Karpas-422 (cell line): Measurements from ENCODE around the gene POU3F3. TPM values are rescaled to one million over a fixed set of nuclear protein-coding genes. Genes with fewer than 3 reads are reported as not detected.

Experiments
- DNase-seq: peaks from one replicate; pipeline ENCODE4 v3.0.0-alpha.2; 2015
- H2AFZ ChIP-seq: fragments of 200-600 bp; sonication (generic); 2 replicates; pipeline ENCODE4 v1.6.1; 2014; ENCODE audit warnings: antibody characterized with exemption, low read length, mixed read lengths
- H3K27ac ChIP-seq: fragments of 200-600 bp; sonication (generic); 2 replicates; pipeline ENCODE4 v1.5.1; 2014; ENCODE audit warnings: mild to moderate bottlenecking, low read length, moderate library complexity
- H3K27me3 ChIP-seq: fragments of 200-600 bp; sonication (generic); 2 replicates; pipeline ENCODE4 v1.6.1; 2014; ENCODE audit warnings: low read length, mixed read lengths
- H3K36me3 ChIP-seq: fragments of 200-600 bp; sonication (generic); 2 replicates; pipeline ENCODE4 v1.6.1; 2014; ENCODE audit warnings: low read length, mixed read lengths; ENCODE audit not compliant: insufficient read depth
- H3K4me1 ChIP-seq: fragments of 200-600 bp; sonication (generic); 2 replicates; pipeline ENCODE4 v1.6.1; 2014; ENCODE audit warnings: mild to moderate bottlenecking, low read length, mixed read lengths
- H3K4me2 ChIP-seq: fragments of 200-600 bp; sonication (generic); 2 replicates; pipeline ENCODE4 v1.6.1; 2014; ENCODE audit warnings: low read length, low read depth, mild to moderate bottlenecking; ENCODE audit not compliant: poor library complexity, severe bottlenecking
- H3K4me3 ChIP-seq: fragments of 200-600 bp; sonication (generic); 2 replicates; pipeline ENCODE4 v1.5.1; 2014; ENCODE audit warnings: mild to moderate bottlenecking, antibody characterized with exemption, low read length, mixed read lengths
- H3K79me2 ChIP-seq: fragments of 200-600 bp; sonication (generic); 2 replicates; pipeline ENCODE4 v1.6.1; 2014; ENCODE audit warnings: mild to moderate bottlenecking, low read length, mixed read lengths
- H3K9ac ChIP-seq: fragments of 200-600 bp; sonication (generic); 2 replicates; pipeline ENCODE4 v1.6.0; 2014; ENCODE audit warnings: low read length
- H3K9me2 ChIP-seq: fragments of 200-600 bp; sonication (generic), shearing (Covaris generic); replicated peaks from 2 replicates; pipeline ENCODE4 v1.6.0; 2014; ENCODE audit warnings: mild to moderate bottlenecking, low read length, moderate library complexity; ENCODE audit not compliant: insufficient read depth
- H3K9me3 ChIP-seq: fragments of 300-700, 200-600 bp; sonication (generic); 2 replicates; pipeline ENCODE4 v1.6.1; 2014; ENCODE audit warnings: low read length, mixed read lengths
- H4K20me1 ChIP-seq: fragments of 200-600 bp; sonication (generic); 2 replicates; pipeline ENCODE4 v1.6.1; 2014; ENCODE audit warnings: mild to moderate bottlenecking, antibody characterized with exemption, low read length, low read depth; ENCODE audit not compliant: insufficient read depth
- total RNA-seq: library from RNA; depleted of rRNA; stranded (reverse); fragments of >200 nt; shearing (Covaris generic); gene quantifications from 2 replicates; pipeline ENCODE4 v1.2.3, GENCODE V29; 2014; ENCODE audit warnings: low replicate concordance

POU3F3 gene
- total RNA-seq, 1 experiment from 2014 or later: not detected

DNA sequence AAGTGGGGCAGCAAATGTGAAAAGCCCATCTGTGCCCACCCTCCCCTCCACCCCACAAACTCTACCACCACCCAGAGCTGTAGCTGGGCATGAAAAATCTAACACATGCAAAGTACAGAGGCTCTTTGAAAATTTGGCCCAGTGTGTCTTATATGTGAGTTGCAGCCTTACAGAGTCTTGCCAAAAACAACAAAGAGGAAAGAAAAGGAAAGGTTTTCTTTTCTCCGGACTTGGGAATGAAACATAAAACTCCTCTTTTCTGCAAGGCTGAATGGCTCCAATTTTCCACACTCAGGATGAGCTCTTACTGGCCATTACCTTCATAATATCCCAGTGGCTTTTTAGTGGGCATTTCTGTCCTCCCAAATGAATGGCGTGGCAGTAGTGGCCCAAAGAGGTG lies 27.9 kb upstream of the POU3F3 start:
- Histone ChIP-seq H3K27ac (no peak overlapping the region), H3K36me3 (no peaks in the 10 kb centered on the region), H3K9ac (no peak overlapping the region), H3K9me2 (no peaks in the 10 kb centered on the region), H3K27me3 (no peaks in the 10 kb centered on the region), H2AFZ (no peak overlapping the region), H4K20me1 (no peaks in the 10 kb centered on the region), H3K4me1 (no peaks in the 10 kb centered on the region), H3K4me2 (no peak overlapping the region), H3K79me2 (no peaks in the 10 kb centered on the region), H3K4me3 (no peak overlapping the region), H3K9me3 (no peaks in the 10 kb centered on the region)
- no peak for DNase-seq

DNA sequence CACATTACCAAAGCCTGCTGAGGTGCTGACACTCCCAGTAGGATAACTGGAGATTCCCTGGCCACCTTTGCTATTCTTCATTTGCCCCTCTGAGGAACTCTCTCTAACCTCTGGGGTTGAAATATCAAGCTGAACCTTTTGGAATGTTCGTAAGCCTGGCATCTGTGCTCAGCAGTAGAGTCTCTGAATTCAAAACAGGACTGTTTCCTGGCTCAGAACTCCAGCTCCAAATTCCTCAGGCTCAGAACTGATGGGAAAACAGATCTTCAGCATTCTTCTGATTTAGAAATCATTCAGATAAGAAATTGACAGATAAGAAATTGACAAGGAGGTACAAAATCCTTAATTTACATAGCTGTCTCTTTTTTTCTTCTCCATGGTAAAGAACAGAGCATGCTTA lies 22.2 kb upstream of the POU3F3 start:
- Histone ChIP-seq H3K27me3 (no peaks in the 10 kb centered on the region), H3K36me3 (no peaks in the 10 kb centered on the region), H4K20me1 (no peaks in the 10 kb centered on the region), H3K4me3 (no peak overlapping the region), H3K9me2 (no peaks in the 10 kb centered on the region), H3K4me1 (no peaks in the 10 kb centered on the region), H3K27ac (no peak overlapping the region), H3K9ac (no peak overlapping the region), H2AFZ (no peak overlapping the region), H3K79me2 (no peaks in the 10 kb centered on the region), H3K4me2 (no peak overlapping the region), H3K9me3 (no peaks in the 10 kb centered on the region)
- no peak for DNase-seq

DNA sequence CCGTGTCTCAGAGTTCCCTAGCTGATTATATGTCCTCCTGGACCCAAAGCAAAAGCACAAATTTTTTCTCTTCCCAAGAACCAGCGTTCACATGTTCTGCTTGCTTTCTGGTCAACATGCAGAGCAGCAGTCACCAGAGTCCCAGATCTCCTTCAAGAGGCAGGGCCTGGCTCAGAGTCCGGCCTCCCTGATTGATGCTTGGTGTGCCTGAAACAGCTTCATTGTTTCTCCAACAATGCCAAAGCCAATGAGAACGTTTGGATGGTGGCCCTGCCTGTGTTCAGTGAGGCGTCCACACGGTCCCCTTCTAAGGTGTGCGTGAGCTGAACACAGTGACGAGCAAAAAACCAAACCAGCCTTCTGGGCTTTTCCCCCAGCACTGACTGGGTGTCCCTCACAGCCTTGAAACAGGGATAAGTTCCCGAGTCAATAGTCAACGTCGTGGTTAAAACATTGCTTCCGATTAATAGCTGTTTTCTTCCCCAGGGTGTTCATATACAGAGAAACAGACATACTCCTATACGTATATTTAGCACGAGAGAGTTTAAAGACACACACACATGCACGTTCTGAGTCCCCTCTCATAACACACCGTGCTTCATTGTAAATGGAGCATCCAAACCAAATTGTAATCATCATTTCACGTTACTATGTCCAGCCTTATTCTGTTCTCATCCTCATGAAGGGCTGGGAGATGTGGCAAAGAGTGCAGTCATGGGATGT lies 19.3 kb upstream of the POU3F3 start:
- DNase-seq: no peak
- Histone ChIP-seq H2AFZ (no peak overlapping the region), H3K9ac (no peak overlapping the region), H3K36me3 (no peaks in the 10 kb centered on the region), H3K9me3 (no peaks in the 10 kb centered on the region), H3K4me1 (no peaks in the 10 kb centered on the region), H3K27ac (no peak overlapping the region), H3K4me3 (no peak overlapping the region), H3K27me3 (no peaks in the 10 kb centered on the region), H3K4me2 (no peak overlapping the region), H3K9me2 (no peaks in the 10 kb centered on the region), H3K79me2 (no peaks in the 10 kb centered on the region), H4K20me1 (no peaks in the 10 kb centered on the region)

DNA sequence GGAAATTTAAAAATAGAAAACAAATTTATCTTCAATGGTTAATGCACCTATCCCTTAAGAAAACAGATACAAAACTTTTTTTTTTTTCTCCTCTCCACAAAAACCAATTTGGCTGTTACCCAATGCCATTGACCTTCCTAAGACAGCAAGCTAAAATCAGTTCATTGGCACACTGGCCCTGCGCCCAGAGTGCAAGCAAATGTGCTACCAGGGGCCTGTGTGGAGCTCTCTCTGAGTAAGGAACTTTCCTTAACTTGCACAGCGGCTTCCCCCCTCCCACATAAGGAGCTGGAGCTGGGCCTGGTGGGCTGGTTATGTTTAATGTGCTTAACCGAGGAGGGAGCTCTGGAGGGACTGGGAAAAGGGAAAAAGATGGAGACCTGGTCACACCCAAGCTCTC lies 17.6 kb upstream of the POU3F3 start:
- Histone ChIP-seq H3K4me2 (no peak overlapping the region), H4K20me1 (no peaks in the 10 kb centered on the region), H3K9ac (no peak overlapping the region), H3K9me2 (no peaks in the 10 kb centered on the region), H3K27me3 (no peaks in the 10 kb centered on the region), H3K79me2 (no peaks in the 10 kb centered on the region), H2AFZ (no peak overlapping the region), H3K36me3 (no peaks in the 10 kb centered on the region), H3K27ac (no peak overlapping the region), H3K9me3 (no peaks in the 10 kb centered on the region), H3K4me1 (no peaks in the 10 kb centered on the region), H3K4me3 (no peak overlapping the region)
- no peak for DNase-seq

DNA sequence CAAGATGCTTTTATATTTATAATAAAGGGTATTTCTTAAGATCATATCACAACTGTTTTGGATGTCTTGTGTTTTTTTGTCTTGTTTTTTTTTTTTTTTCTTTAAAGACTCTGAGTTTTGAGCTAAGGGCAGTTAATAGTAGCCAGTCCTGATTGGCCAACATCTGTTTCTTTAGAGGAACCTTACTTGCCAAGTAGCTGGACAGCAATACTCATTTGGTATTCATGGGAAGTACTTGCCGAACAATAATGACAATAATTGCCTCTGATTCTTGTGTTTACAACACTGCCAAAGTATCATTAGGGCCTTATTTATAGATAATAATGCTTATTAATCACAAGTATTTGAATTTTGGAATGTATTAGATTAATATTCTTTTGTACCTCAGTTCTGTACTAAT lies 17.1 kb upstream of the POU3F3 start:
- H2AFZ ChIP-seq: no peak overlapping the region
- no peak overlapping the region for H3K27ac ChIP-seq
- H3K9ac ChIP-seq: no peak overlapping the region
- H3K9me3 ChIP-seq: no peaks in the 10 kb centered on the region
- no peaks in the 10 kb centered on the region for H4K20me1 ChIP-seq
- H3K4me3 ChIP-seq: no peak overlapping the region
- H3K9me2 ChIP-seq: no peaks in the 10 kb centered on the region
- no peaks in the 10 kb centered on the region for H3K36me3 ChIP-seq
- no peaks in the 10 kb centered on the region for H3K79me2 ChIP-seq
- H3K4me1 ChIP-seq: no peaks in the 10 kb centered on the region
- no peak overlapping the region for H3K4me2 ChIP-seq
- no peak for DNase-seq
- H3K27me3 ChIP-seq: no peaks in the 10 kb centered on the region

DNA sequence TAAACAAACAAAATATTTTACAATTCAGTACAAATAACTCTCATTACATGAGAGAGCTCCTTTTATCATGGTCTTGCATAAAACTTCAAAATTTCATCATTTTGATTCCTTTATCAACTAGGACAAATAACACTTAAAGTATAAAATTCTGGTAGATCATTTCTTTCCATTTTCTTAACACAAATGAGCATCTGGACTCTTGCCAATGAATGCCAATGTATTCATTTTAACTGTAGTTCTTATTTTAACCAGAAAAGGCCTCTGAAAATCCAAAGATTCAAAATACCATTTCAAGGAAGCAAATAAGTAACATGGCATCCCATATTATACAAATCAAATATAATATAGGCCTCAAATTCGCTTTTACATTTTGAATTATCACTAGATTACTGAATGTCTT lies 13.8 kb upstream of the POU3F3 start:
- no peaks in the 10 kb centered on the region for H3K4me1 ChIP-seq
- no peaks in the 10 kb centered on the region for H3K27me3 ChIP-seq
- H3K9ac ChIP-seq: no peak overlapping the region
- H3K9me2 ChIP-seq: no peaks in the 10 kb centered on the region
- H3K9me3 ChIP-seq: 0 out of 2 replicates have a peak, but pooled peaks cover 5% of the 10 kb centered on the region
- no peak overlapping the region for H3K27ac ChIP-seq
- H2AFZ ChIP-seq: no peak overlapping the region
- H3K79me2 ChIP-seq: no peaks in the 10 kb centered on the region
- H3K4me3 ChIP-seq: no peak overlapping the region
- no peak overlapping the region for H3K4me2 ChIP-seq
- DNase-seq: no peak
- H3K36me3 ChIP-seq: no peaks in the 10 kb centered on the region
- H4K20me1 ChIP-seq: no peaks in the 10 kb centered on the region

DNA sequence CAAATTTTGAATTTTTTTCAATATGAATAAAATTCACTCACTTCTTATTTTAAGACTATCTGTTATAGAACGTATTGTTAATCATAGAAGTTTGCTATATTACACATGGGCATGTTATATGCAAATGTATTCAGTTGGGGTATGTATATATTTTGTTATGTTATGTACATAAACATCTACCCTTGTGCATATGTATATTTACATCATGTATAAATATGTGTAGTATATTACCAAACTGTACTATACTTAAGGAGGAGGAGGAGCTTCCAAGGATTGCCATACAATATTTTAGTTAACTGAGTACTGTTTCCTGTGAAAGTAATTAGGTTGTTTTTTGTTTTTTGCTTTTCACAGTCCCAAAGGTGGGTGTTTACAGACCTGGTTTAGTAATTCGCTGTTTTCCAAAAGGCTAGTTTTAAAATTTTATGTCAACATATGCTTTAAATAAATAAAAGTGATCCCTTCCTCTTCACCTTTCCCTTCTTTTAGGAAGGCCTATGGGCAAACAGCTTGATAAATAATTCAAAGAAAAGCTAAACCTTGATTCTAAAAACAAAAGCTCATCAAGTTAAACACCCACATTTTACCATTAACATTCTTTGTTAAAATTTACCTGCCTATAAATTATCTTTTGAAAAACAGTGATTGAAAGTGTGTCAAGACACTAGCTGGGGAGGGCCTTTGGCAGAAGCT lies 12.9 kb upstream of the POU3F3 start:
- no peaks in the 10 kb centered on the region for H3K79me2 ChIP-seq
- H3K9ac ChIP-seq: no peak overlapping the region
- H3K4me3 ChIP-seq: no peak overlapping the region
- H3K4me2 ChIP-seq: no peak overlapping the region
- 0 out of 2 replicates have a peak, but pooled peaks cover 5% of the 10 kb centered on the region for H3K9me3 ChIP-seq
- no peak for DNase-seq
- H3K27me3 ChIP-seq: no peaks in the 10 kb centered on the region
- no peaks in the 10 kb centered on the region for H3K36me3 ChIP-seq
- no peak overlapping the region for H2AFZ ChIP-seq
- H4K20me1 ChIP-seq: no peaks in the 10 kb centered on the region
- no peak overlapping the region for H3K27ac ChIP-seq
- no peaks in the 10 kb centered on the region for H3K4me1 ChIP-seq
- no peaks in the 10 kb centered on the region for H3K9me2 ChIP-seq

DNA sequence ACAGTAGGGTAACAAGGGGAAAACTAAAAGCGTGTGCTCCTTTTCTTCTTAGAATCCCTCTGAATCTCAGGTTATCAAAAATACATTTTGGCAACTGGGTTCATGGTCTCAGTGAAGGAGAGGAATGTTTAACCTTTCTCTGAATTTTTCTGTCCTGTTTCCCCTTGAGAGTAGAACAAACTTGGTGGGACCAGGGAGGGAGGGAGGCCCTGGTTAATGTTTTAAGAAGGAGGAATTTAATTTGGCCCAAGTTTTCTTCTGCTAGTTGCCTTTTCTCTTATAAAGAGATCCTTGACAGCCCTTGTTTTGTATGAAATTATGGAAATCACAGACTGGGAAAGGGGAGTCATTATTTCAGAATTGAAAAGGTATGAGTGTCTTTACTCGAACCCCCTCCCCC lies 12.2 kb upstream of the POU3F3 start:
- H3K9me2 ChIP-seq: no peaks in the 10 kb centered on the region
- H3K4me2 ChIP-seq: no peak overlapping the region
- H3K27me3 ChIP-seq: no peaks in the 10 kb centered on the region
- no peak for DNase-seq
- no peak overlapping the region for H3K9ac ChIP-seq
- no peaks in the 10 kb centered on the region for H3K4me1 ChIP-seq
- H3K79me2 ChIP-seq: no peaks in the 10 kb centered on the region
- no peak overlapping the region for H2AFZ ChIP-seq
- H3K9me3 ChIP-seq: 0 out of 2 replicates have a peak, but pooled peaks cover 5% of the 10 kb centered on the region
- no peak overlapping the region for H3K27ac ChIP-seq
- no peaks in the 10 kb centered on the region for H4K20me1 ChIP-seq
- H3K36me3 ChIP-seq: no peaks in the 10 kb centered on the region
- H3K4me3 ChIP-seq: no peak overlapping the region
